Renal cortical epithelial cell (primary cell): ENCODE measurements around the gene SRSF6. TPM values are rescaled to one million over a fixed set of nuclear protein-coding genes. Genes with fewer than 3 reads are reported as not detected.
"Not testable (repeated sequence)": the region's sequence is repeated elsewhere in the genome, so short reads cannot be mapped to it uniquely, and the experiment has no call there.

ENCODE experiments used
- DNase-seq: peaks from one replicate; pipeline ENCODE4 v3.0.0-alpha.2; 2011; ENCODE audit warnings: low read depth
- total RNA-seq: library from RNA; depleted of rRNA; stranded (reverse); fragments of >200 nt; gene quantifications from 2 replicates; pipeline ENCODE4 v1.2.3, GENCODE V29; 2014

Gene SRSF6
- total RNA-seq, 1 donor from 2014 or later = 79.9 TPM

DNA sequence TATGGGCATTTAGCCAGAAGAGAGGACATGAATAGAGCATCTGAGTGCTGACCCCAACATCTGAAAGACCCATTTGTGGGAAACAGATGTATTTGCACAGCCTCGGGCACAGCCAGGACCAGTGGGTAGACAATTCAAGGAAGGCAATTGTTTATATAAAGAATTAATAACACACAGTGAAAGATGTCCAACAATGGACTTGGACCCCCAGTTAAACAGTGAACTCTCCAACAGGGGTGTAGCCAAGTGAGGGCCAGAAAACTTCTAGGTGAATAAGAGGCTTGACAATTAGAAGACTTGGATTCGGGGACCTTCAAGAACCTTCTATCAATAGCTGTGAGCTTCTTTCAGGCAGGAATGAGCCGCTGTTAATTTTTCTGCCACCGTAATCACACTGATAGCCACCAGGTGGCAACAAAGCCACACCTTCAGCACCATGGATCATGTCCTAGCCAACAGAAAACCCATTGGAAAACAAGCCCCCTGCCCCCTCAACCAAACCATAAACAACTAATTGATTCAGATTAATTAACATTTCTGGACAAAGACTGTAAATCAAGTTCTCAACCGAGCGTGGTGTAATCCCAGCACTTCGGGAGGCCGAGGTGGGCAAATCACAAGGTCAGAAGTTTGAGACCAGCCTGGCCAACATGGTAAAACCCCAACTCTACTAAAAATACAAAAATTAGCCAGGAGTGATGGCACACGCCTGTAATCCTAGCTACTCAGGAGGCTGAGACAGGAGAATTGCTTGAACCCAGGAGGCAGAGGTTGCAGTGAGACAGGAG lies 8.8 kb upstream of the SRSF6 start:
- DNase-seq = peak; percentile 40

GRCh38 chr20:43450841-43451799 lies 6.6 kb upstream of the SRSF6 start:
- no peak for DNase-seq

DNA sequence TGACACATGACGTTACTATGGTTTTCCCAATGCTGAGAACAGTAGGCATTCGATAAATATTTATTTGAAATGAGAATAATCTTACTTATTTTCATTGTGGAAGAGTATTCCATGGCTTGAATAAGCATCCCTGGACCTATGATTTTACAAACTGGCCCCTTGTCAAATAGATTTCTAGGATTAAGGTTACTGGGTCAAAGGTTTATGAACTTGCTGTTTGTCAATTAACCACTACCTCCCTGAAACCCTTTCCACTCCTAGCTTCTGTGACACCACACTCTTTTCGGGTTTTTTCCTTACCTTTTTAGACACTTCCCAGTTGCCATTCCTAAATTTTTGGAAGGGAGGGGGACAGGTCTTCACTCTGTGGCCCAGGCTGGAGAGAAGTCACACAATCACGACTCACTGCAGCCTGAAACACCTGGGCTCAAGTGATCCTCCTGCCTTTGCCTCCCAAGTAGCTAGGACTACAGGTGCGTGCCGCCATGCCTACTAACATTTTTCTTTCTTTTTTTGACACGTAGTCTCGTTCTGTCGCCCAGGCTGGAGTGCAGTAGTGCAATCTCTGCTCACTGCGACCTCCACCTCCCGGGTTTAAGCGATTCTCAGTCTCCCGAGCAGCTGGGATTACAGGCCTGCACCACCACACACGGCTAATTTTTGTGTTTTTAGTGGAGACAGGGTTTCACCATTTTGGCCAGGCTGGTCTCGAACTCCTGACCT lies 5.1 kb upstream of the SRSF6 start:
- no peak for DNase-seq

DNA sequence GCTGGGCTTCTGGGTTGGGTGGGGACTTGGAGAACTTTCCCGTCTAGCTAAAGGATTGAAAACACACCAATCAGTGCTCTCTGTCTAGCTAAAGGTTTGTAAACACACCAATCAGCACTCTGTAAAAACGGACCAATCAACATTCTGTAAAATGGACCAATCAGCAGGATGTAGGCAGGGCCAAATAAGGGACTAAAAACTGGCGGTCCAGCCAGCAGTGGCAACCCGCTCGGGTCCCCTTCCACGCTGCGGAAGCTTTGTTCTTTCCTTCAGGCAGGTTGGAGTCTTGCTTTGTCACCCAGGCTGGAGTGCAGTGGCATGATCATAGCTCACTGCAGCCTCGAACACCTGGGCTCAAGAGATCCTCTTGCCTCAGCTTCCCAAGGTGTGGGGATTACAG lies 1.4 kb upstream of the SRSF6 start:
- DNase-seq = not testable (repeated sequence)

- DNase-seq = peak; percentile 90
Observed at GRCh38 chr20:43456809-43457639, 672 bp upstream of the SRSF6 start.

DNA sequence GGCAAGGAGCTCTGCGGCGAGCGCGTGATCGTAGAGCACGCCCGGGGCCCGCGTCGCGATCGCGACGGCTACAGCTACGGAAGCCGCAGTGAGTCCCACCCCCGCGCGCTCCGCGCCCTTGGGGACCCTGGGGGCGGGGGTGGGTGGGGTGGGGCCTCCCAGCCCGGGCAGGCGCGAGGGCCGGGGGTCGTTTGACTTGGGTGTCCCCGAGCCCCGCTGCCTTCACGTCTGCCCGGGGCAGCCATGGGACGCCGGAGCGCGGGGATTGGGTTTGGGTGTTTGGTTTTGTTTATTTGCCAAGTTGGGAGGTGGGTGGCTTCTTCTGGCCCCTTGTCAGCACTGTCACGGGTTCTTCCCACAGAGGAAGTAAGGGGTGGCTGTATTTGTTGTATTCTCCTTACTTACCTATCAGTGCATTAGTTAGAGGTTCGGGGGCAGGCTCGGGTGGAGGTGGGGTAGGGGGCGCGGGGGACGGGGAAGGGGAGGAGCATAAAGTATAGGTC lies 777 bp downstream of the SRSF6 start:
- no peak for DNase-seq

GRCh38 chr20:43459022-43459942 lies 1.6 kb downstream of the SRSF6 start:
- DNase-seq = no peak

DNA sequence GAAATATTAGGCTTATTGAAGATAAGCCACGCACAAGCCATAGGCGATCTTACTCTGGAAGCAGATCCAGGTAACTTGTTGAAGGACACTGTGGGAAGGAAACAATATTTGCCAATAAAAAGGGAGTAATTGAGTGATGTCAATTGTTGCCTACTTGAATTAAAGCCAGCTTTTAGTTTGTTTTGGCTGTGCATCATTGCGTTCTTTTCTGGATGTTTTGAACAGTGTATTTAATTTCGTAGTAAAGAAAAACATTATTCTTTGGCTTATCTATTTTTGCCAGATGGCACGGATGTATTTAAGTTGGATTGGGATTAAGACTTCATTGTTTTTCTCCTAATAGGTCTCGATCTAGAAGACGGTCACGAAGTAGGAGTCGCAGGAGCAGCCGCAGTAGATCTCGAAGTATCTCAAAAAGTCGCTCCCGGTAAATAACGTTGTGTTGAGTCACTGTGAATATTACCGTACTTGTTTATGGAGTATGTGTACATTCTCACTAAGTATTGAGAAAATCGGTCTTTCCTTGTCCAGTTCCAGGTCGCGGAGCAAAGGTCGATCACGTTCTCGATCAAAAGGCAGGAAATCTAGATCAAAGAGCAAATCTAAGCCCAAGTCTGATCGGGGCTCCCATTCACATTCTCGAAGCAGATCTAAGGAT lies 2.6 kb downstream of the SRSF6 start:
- no peak for DNase-seq

- DNase-seq = no peak
Observed at GRCh38 chr20:43460830-43461200, 3.1 kb downstream of the SRSF6 start.

DNA sequence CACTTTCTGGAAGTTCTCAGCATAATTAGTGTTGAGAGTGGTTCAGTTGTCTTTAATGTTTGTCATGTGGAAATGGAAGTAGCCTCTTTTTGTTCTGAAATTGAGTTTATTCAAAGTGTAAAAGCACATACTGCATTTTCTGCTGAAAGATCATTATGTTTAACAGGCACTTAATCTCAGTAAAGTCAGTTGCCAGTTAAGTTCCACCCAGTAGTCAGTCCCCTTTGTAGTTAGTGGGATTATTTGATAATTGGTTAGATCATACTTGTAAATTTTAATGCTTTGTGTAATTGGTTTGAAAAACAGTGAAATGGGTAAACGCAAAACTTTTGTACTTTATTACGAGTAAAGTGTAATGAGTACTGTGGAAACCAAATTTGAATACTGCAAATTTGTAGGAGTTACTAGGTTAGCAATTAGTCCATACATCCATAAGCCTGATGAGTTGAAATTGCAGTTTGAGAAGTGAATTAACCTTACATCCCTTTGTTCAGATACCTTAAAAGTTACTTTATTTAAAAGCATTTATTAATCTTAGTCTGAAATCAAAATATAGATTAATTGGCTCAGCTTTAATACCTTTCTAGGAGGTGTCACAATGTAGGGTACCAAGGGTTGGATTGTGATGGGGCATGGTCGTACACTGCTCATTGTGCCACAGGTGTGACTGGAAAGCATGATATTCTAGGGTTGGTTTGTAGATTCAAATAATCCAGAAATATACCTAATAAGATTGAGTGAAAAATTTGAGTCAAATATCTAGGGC lies 4.4 kb downstream of the SRSF6 start:
- DNase-seq = no peak

- no peak for DNase-seq
Observed at GRCh38 chr20:43462660-43463526, 5.2 kb downstream of the SRSF6 start.

DNA sequence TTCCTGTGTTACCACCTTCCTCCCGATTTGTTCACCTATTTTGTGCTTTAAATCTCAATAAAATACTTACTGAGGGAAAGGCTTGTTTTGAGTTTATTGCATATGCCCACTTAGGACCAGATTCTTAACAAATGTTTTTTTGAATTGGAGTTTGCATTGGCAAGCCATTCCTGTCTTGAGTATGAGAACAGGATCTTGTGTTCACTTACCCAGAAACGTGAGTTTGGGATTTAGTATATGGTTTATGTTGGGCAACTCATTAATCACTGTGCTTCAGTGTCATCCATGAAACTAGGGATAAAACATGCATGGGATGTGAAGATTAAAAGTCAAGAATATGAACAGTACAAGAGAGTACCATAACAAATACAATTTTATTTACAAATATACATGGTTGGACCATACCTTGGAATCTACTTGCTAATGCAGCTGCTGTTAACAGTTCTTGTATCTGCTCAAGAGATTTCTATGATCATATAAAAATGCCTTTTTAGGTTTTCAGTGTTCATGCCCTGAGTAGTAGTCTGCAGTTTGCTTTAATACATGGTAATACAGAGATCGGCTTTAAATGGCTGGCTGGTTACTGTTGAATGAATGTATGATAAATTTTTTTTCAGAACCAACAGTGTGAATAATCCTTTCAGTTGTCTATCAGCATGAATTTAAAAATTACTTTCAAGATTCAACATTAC lies 6.0 kb downstream of the SRSF6 start:
- no peak for DNase-seq

- no peak for DNase-seq
Observed at GRCh38 chr20:43464219-43464790, 6.6 kb downstream of the SRSF6 start.

- DNase-seq = no peak
Observed at GRCh38 chr20:43465625-43465943, 7.9 kb downstream of the SRSF6 start.

DNA sequence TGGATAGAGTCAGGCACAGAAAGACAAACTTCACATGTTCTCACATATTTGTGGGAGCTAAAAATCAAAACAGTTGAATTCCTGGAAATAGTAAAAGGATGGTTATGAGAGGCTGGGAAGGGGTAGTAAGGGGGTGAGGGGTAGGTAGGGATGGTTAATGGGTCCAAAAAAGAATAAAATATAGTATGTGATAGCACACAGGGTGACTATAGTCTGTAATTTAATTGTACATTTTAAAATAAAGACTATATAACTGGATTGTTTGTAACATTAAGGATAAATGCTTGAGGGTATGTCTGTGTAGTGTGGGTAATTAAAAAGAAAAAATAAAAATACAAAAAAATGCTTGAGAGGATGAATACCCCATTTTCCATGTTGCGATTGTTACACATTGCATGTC lies 9.9 kb downstream of the SRSF6 start:
- no peak for DNase-seq

GRCh38 chr20:43472671-43473380 lies 15.1 kb downstream of the SRSF6 start:
- no peak for DNase-seq
